Mammary epithelial cell (primary cell): Measurements from ENCODE around the gene IQCK.

ENCODE experiments used
- CTCF ChIP-seq, 2 donors: IDR thresholded peaks in 1 of 2; conservative IDR thresholded peaks in 1 of 2; 2 replicates each; pipeline ENCODE4 v1.5.1; 2011 to 2012; ENCODE audit warnings: inconsistent platforms in 2 of 2, low read length in 2 of 2, mild to moderate bottlenecking in 2 of 2, control low read depth in 1 of 2, low read depth in 1 of 2; ENCODE audit not compliant: insufficient read depth in 1 of 2; ENCODE audit errors: extremely low read depth in 1 of 2
- EZH2 ChIP-seq: IDR thresholded peaks from 2 replicates; pipeline ENCODE4 v1.6.1; 2012; ENCODE audit warnings: low read length, inconsistent platforms, borderline replicate concordance

- TF ChIP-seq CTCF (conservative IDR thresholded peaks at IDR 0.05 in 1 of 2, IDR thresholded peaks at IDR 0.05 in 1 of 2; ENCODE audit: extremely low read depth in 1 of 2, insufficient read depth in 1 of 2, low read depth in 1 of 2, low read length in 2 of 2) (no peak), EZH2 (no peak)
Measured at GRCh38 chr16:19833176-19833575, 115.1 kb downstream of the IQCK start.
